GM12874 (cell line): ENCODE results near the gene TDRD12.

Experiments used
- CTCF ChIP-seq: IDR thresholded peaks from 2 replicates; pipeline ENCODE4 v1.5.1; 2011; ENCODE audit warnings: low read depth, mild to moderate bottlenecking, control low read depth, low read length, moderate library complexity; ENCODE audit not compliant: insufficient read depth

The TDRD12 gene

DNA sequence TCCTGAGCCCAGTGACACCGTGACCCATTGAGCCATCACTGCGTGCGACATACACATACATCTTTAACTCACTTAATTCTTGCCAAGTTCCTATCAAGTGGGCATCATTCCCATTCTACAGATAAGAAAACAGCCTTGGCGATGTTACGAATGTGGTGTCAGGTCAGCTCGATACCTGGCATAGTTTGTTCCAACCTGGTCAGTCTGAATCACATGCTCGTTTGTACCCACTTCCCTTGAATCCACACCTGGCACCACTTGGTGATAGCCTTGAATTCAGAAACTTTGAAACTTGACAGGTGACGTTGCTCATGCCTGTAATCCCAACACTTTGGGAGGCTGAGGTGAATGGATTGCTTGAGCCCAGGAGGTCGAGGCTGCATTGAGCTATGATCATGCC lies 90.9 kb downstream of the TDRD12 start:
- TF ChIP-seq CTCF, result no peak

GRCh38 chr19:32811151-32811550 lies 91.6 kb downstream of the TDRD12 start:
- TF ChIP-seq CTCF, result no peak

- no peak for TF ChIP-seq CTCF
Measured at GRCh38 chr19:32812036-32812435, 92.5 kb downstream of the TDRD12 start.

DNA sequence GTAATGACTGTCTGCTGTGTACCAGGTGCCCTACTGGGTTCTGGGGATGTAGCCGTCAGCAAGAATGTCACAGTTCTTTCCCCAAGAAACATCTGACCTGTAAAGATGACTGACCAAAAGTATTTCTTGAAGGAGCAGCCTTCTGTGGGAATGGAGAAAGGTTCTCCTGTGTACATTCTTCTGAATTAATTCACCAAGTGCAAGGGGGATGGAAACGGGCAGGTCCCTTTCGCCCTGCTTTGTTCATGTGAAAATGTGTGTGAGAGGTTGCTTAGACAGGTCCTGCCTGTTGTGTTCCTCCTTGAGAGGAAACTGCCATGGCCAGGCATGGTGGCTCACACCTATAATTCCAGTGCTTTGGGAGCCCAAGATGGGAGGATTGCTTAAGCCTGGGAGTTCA lies 93.0 kb downstream of the TDRD12 start:
- no peak for TF ChIP-seq CTCF

DNA sequence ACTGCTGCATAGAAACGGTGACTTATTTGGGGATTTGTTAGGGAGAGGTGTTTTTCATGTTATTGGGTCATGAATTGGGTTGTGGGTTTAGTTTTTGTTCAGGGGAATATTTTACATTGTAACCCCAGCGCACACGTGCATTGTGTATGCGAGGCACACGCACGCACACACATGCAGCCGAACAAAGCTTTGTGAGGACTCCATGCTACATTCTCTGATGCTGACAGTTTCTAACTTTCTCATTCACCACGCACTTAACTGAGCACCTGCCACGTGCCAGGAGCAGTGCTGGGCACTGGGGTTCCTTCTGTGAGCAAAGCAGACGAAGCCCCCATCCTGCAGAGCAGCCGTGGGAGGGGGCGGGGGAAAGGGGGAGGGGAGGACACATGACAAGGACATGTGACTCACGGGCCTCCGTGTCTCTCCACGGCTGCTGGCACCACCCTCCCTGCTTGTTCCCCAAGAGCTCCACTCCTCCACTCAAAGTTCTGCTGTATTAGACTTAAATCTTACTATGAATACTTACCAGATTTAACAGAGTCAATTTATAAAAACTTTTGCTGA lies 94.4 kb downstream of the TDRD12 start:
- no peak for TF ChIP-seq CTCF

- TF ChIP-seq CTCF, result no peak
Measured at GRCh38 chr19:32814624-32815023, 95.1 kb downstream of the TDRD12 start.

DNA sequence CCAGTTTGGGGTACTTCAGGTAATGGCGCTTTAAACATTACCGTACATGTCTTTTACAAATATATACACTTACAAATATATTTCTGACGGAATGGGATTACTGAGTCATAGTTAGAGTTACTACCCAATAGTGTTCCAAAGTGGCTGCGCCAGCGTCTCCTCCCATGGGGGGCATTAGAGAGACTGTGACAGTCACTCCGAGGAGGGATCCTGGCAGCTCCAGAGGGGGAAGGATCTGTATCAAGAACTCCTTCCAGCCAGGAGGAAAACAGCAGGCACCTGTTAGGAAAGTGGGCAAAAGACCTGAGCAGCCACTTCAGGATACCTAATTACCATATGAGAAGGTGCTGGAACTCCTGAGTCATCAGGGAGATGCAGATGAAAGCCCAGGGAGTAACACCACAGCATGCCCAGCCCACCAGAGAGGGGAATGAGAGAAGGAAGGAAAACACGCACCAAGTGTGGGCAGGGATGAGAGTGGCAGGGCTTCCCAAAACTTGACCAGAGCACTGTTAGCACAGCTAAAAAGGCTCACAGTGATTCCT lies 97.1 kb downstream of the TDRD12 start:
- no peak for TF ChIP-seq CTCF
